Effector memory CD4-positive, alpha-beta T cell (primary cell): ENCODE measurements around the gene C1orf35.

Experiments used
- DNase-seq, 3 donors: peaks; one replicate each; pipeline ENCODE4 v3.0.0-alpha.2; 2020
- H3K27ac ChIP-seq: 2 replicates; pipeline ENCODE4 v1.7.0; 2013; ENCODE audit warnings: mild to moderate bottlenecking, low read length, moderate library complexity; ENCODE audit not compliant: insufficient read depth, poor library complexity, severe bottlenecking
- H3K27me3 ChIP-seq: replicated peaks from 2 replicates; pipeline ENCODE4 v1.7.0; 2013; ENCODE audit warnings: mild to moderate bottlenecking, low read length; ENCODE audit not compliant: insufficient read depth, control insufficient read depth, poor library complexity, severe bottlenecking
- H3K36me3 ChIP-seq: 2 replicates; pipeline ENCODE4 v1.7.0; 2013; ENCODE audit warnings: mild to moderate bottlenecking, low read length, moderate library complexity; ENCODE audit not compliant: control insufficient read depth, insufficient read depth
- H3K4me1 ChIP-seq: 2 replicates; pipeline ENCODE4 v1.7.0; 2013; ENCODE audit warnings: low read length, mild to moderate bottlenecking; ENCODE audit not compliant: control insufficient read depth, insufficient read depth, poor library complexity, severe bottlenecking
- H3K4me3 ChIP-seq: 2 replicates; pipeline ENCODE4 v1.7.0; 2013; ENCODE audit warnings: low read length, low read depth, mild to moderate bottlenecking; ENCODE audit not compliant: insufficient read depth, poor library complexity, severe bottlenecking
- H3K9me3 ChIP-seq: 2 replicates; pipeline ENCODE4 v1.7.0; 2013; ENCODE audit warnings: mild to moderate bottlenecking, low read length, moderate library complexity; ENCODE audit not compliant: control insufficient read depth
- total RNA-seq, 3 donors: gene quantifications; one replicate each; lab custom pipeline; 2026; lab: John Stamatoyannopoulos, UW

The C1orf35 gene
- 19.2 to 27.1 (median 22.1) reads per million in 3 donors for total RNA-seq

GRCh38 chr1:228102791-228103620 is at the start of gene C1orf35:
C1orf35 (minus strand) TSS chr1:228103325; CDS start chr1:228103227, 98 bp downstream.
- DNase-seq, result peak; percentile 88 to 92 (median 88)
- Histone ChIP-seq H3K9me3 (no peaks in the 10 kb centered on the region), H3K27me3 (no peaks in the 10 kb centered on the region), H3K36me3 (peaks cover 46% of the 10 kb centered on the region), H3K4me1 (peaks cover 9% of the 10 kb centered on the region), H3K27ac (peak within 1 kb of the TSS; percentile 91), H3K4me3 (peak within 1 kb of the TSS; percentile 95)

GRCh38 chr1:228152918-228153258 is 49.8 kb upstream of the C1orf35 start:
- Histone ChIP-seq H3K27ac (no peak overlapping the region), H3K9me3 (no peaks in the 10 kb centered on the region), H3K4me3 (no peak overlapping the region), H3K4me1 (peaks cover 4% of the 10 kb centered on the region), H3K36me3 (peaks cover 20% of the 10 kb centered on the region), H3K27me3 (no peaks in the 10 kb centered on the region)
- no peak for DNase-seq

- no peaks in the 10 kb centered on the region for H3K27me3 ChIP-seq
- no peak for DNase-seq
- no peak overlapping the region for H3K4me3 ChIP-seq
- no peaks in the 10 kb centered on the region for H3K9me3 ChIP-seq
- H3K36me3 ChIP-seq, result peaks cover 26% of the 10 kb centered on the region
- no peak overlapping the region for H3K27ac ChIP-seq
- H3K4me1 ChIP-seq, result peaks cover 4% of the 10 kb centered on the region
Measured at GRCh38 chr1:228152097-228152917, 49.2 kb upstream of the C1orf35 start.

GRCh38 chr1:228151180-228151925 is 48.2 kb upstream of the C1orf35 start:
- no peaks in the 10 kb centered on the region for H3K27me3 ChIP-seq
- no peak overlapping the region for H3K4me3 ChIP-seq
- H3K4me1 ChIP-seq, result no peaks in the 10 kb centered on the region
- no peak overlapping the region for H3K27ac ChIP-seq
- no peaks in the 10 kb centered on the region for H3K9me3 ChIP-seq
- DNase-seq, result no peak
- H3K36me3 ChIP-seq, result peaks cover 35% of the 10 kb centered on the region

GRCh38 chr1:228150461-228151179 is 47.5 kb upstream of the C1orf35 start:
- no peak overlapping the region for H3K27ac ChIP-seq
- H3K36me3 ChIP-seq, result peaks cover 43% of the 10 kb centered on the region
- DNase-seq, result no peak

GRCh38 chr1:228150120-228150460 is 47.0 kb upstream of the C1orf35 start:
- no peaks in the 10 kb centered on the region for H3K27me3 ChIP-seq
- no peak for DNase-seq
- H3K27ac ChIP-seq, result no peak overlapping the region
- H3K36me3 ChIP-seq, result peaks cover 45% of the 10 kb centered on the region
- no peaks in the 10 kb centered on the region for H3K4me1 ChIP-seq
- H3K9me3 ChIP-seq, result no peaks in the 10 kb centered on the region
- H3K4me3 ChIP-seq, result no peak overlapping the region

More at GRCh38 chr1:228150461-228151179, 47.5 kb upstream of the C1orf35 start:
- Histone ChIP-seq H3K4me3 (no peak overlapping the region), H3K4me1 (no peaks in the 10 kb centered on the region), H3K9me3 (no peaks in the 10 kb centered on the region), H3K27me3 (no peaks in the 10 kb centered on the region)

- peaks cover 45% of the 10 kb centered on the region for H3K36me3 ChIP-seq
- no peak within 1 kb of the TSS for H3K4me3 ChIP-seq
- H3K27me3 ChIP-seq, result no peaks in the 10 kb centered on the region
- no peaks in the 10 kb centered on the region for H3K9me3 ChIP-seq
- H3K27ac ChIP-seq, result no peak within 1 kb of the TSS
- no peaks in the 10 kb centered on the region for H3K4me1 ChIP-seq
- DNase-seq, result no peak
Measured at GRCh38 chr1:228149406-228150119, 46.4 kb upstream of the C1orf35 start, which contains the start of gene GJC2. GJC2 (plus strand) TSS chr1:228149930; CDS start chr1:228157759, 7,829 bp downstream.

- Histone ChIP-seq H3K27me3 (no peaks in the 10 kb centered on the region), H3K27ac (no peak overlapping the region), H3K4me3 (no peak overlapping the region), H3K36me3 (peaks cover 45% of the 10 kb centered on the region), H3K4me1 (no peaks in the 10 kb centered on the region), H3K9me3 (no peaks in the 10 kb centered on the region)
- DNase-seq, result no peak
Measured at GRCh38 chr1:228148935-228149405, 45.8 kb upstream of the C1orf35 start.
